GM19351 (cell line): ENCODE data around the gene CYP2E1.
"Not testable (repeated sequence)": the region's sequence is repeated elsewhere in the genome, so short reads cannot be mapped to it uniquely, and the experiment has no call there.

Experiments
- ATAC-seq: cut with Tn5 transposase; IDR thresholded peaks from one replicate; pipeline ENCODE4 v1.9.1; 2021; ENCODE audit warnings: mild to moderate bottlenecking, moderate library complexity; ENCODE audit not compliant: unreplicated experiment

Gene CYP2E1

GRCh38 chr10:133526957-133527588, at the start of gene CYP2E1:
Gene CYP2E1 (plus strand): TSS chr10:133527363. CDS start chr10:133527396, 33 bp downstream.
- no peak for ATAC-seq

- ATAC-seq = no peak
These were observed 46.0 kb upstream of the CYP2E1 start for GRCh38 chr10:133481086-133481643.

- ATAC-seq = no peak
These were observed 45.5 kb upstream of the CYP2E1 start for GRCh38 chr10:133481657-133482056.

- no peak for ATAC-seq
These were observed 42.3 kb upstream of the CYP2E1 start for GRCh38 chr10:133484818-133485217.

- ATAC-seq = no peak
These were observed 40.1 kb upstream of the CYP2E1 start for GRCh38 chr10:133487085-133487484.

GRCh38 chr10:133488354-133488753, 38.8 kb upstream of the CYP2E1 start:
- no peak for ATAC-seq

GRCh38 chr10:133489816-133490588, 37.2 kb upstream of the CYP2E1 start:
- ATAC-seq = peak; percentile 71

- ATAC-seq = not testable (repeated sequence)
These were observed 33.6 kb upstream of the CYP2E1 start for GRCh38 chr10:133493562-133493961.

GRCh38 chr10:133497363-133497762, 29.8 kb upstream of the CYP2E1 start:
- ATAC-seq = not testable (repeated sequence)

- ATAC-seq = not testable (repeated sequence)
These were observed 28.0 kb upstream of the CYP2E1 start for GRCh38 chr10:133499176-133499575.

GRCh38 chr10:133500897-133501296, 26.3 kb upstream of the CYP2E1 start:
- not testable (repeated sequence) for ATAC-seq

GRCh38 chr10:133509700-133510099, 17.5 kb upstream of the CYP2E1 start:
- no peak for ATAC-seq

- ATAC-seq = no peak
These were observed 15.8 kb upstream of the CYP2E1 start for GRCh38 chr10:133511408-133511807.

GRCh38 chr10:133511907-133512528, 15.1 kb upstream of the CYP2E1 start:
- ATAC-seq = no peak

- no peak for ATAC-seq
These were observed 11.7 kb upstream of the CYP2E1 start for GRCh38 chr10:133515471-133515870.

- no peak for ATAC-seq
These were observed 11.1 kb upstream of the CYP2E1 start for GRCh38 chr10:133516057-133516456.

- ATAC-seq = not testable (repeated sequence)
These were observed 8.6 kb upstream of the CYP2E1 start for GRCh38 chr10:133518517-133518916.

GRCh38 chr10:133520193-133520738, 6.9 kb upstream of the CYP2E1 start:
- peak; percentile 99 for ATAC-seq

- ATAC-seq = no peak
These were observed 3.4 kb upstream of the CYP2E1 start for GRCh38 chr10:133523631-133524203.

GRCh38 chr10:133525444-133525843, 1.7 kb upstream of the CYP2E1 start:
- no peak for ATAC-seq

GRCh38 chr10:133527771-133528271, 658 bp downstream of the CYP2E1 start:
- no peak for ATAC-seq
